ENCODE measurements around the gene TMED10. TPM values are rescaled to one million over a fixed set of nuclear protein-coding genes. Genes with fewer than 3 reads are reported as not detected.

Gene TMED10
- total RNA-seq, 1 donor: 306 TPM

DNA sequence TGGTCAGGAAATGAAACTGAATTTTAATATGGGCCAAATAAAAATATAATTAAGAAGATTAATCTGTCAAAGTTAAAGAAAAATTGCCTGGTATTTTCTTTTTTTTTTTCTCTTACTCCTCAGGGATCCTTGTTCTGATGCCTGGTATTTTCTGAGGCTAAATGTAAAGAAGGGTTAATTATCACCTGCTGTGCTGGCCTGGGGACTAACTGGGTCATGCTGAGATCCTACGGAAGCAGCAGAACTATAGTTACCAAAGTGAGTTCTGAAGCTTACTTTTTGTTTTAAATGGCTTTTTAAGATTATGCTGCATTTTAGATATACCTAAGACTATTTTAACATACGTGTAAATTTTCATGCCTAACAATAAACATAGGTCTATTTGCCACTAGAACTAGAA, 83.7 kb downstream of the TMED10 start:
- H3K36me3 ChIP-seq (ENCODE audit: insufficient read depth, low read length): peaks cover 61% of the 10 kb centered on the region

DNA sequence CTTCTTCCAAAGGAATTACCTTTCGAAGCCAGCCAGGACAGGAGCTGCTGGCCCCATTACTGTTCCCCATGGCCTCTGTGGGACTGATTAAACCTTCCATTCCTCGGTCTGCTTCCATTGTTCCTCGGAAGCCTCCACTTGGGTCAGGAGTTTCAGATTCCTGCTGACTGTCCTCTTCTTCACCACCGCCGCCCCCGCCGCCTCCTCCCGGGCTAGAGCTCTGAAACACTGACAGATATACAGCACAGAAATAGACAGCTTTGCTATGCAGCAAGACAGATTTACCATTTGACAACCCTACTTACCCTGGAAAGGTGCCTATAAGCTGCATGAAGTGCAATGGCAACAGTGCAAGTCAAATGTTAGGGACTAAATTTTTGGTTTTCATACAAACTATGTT, 85.2 kb downstream of the TMED10 start:
- Histone ChIP-seq H3K36me3 (ENCODE audit: insufficient read depth, low read length) (peaks cover 61% of the 10 kb centered on the region), H3K4me1 (ENCODE audit: insufficient read depth, low read length) (peaks cover 4% of the 10 kb centered on the region), H3K27ac (ENCODE audit: low read depth, low read length) (no peak overlapping the region), H3K27me3 (ENCODE audit: insufficient read depth, low read length) (no peaks in the 10 kb centered on the region), H3K4me3 (ENCODE audit: insufficient read depth, low read length) (no peak overlapping the region), H3K4me2 (ENCODE audit: insufficient read depth, low read length) (no peak overlapping the region), H2AFZ (ENCODE audit: low read length) (no peak overlapping the region), H4K20me1 (ENCODE audit: insufficient read depth, low read length) (no peaks in the 10 kb centered on the region), H3K9me3 (ENCODE audit: low read depth, low read length) (no peaks in the 10 kb centered on the region), H3K79me2 (ENCODE audit: insufficient read depth, low read length) (no peaks in the 10 kb centered on the region)
- DNase-seq (ENCODE audit: insufficient read length, low spot score, missing footprints): no peak
- TF ChIP-seq, protein P1, sequence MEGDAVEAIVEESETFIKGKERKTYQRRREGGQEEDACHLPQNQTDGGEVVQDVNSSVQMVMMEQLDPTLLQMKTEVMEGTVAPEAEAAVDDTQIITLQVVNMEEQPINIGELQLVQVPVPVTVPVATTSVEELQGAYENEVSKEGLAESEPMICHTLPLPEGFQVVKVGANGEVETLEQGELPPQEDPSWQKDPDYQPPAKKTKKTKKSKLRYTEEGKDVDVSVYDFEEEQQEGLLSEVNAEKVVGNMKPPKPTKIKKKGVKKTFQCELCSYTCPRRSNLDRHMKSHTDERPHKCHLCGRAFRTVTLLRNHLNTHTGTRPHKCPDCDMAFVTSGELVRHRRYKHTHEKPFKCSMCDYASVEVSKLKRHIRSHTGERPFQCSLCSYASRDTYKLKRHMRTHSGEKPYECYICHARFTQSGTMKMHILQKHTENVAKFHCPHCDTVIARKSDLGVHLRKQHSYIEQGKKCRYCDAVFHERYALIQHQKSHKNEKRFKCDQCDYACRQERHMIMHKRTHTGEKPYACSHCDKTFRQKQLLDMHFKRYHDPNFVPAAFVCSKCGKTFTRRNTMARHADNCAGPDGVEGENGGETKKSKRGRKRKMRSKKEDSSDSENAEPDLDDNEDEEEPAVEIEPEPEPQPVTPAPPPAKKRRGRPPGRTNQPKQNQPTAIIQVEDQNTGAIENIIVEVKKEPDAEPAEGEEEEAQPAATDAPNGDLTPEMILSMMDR (IDR thresholded peaks at IDR 0.05; ENCODE audit: extremely low read depth, low read depth, low read length): no peak

More for the DNA sequence above, 83.7 kb downstream of the TMED10 start:
- Histone ChIP-seq H4K20me1 (ENCODE audit: insufficient read depth, low read length) (no peaks in the 10 kb centered on the region), H3K4me2 (ENCODE audit: insufficient read depth, low read length) (no peak overlapping the region), H2AFZ (ENCODE audit: low read length) (no peak overlapping the region), H3K27me3 (ENCODE audit: insufficient read depth, low read length) (no peaks in the 10 kb centered on the region), H3K9me3 (ENCODE audit: low read depth, low read length) (no peaks in the 10 kb centered on the region), H3K4me3 (ENCODE audit: insufficient read depth, low read length) (no peak overlapping the region), H3K27ac (ENCODE audit: low read depth, low read length) (no peak overlapping the region), H3K4me1 (ENCODE audit: insufficient read depth, low read length) (peaks cover 4% of the 10 kb centered on the region), H3K79me2 (ENCODE audit: insufficient read depth, low read length) (no peaks in the 10 kb centered on the region)
- TF ChIP-seq, protein P1 (IDR thresholded peaks at IDR 0.05; ENCODE audit: extremely low read depth, low read depth, low read length): no peak
- no peak for DNase-seq (ENCODE audit: insufficient read length, low spot score, missing footprints)

DNA sequence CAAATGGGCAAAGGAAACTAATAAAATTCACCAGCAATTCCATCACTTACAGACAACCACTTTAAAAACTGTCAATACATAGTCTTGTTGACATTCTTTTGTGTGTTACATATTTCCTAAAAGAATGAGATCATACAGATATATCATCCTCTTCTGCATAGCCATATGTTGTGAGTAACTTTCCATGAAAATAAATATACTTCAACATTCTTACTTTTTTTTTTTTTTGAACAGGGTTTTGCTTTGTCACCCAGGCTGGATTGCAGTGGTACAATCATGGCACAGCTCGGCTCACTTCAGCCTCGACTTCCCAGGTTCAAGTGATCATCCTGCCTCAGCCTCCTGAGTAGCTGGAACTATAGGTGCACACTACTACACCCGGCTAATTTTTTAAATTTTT, 86.1 kb downstream of the TMED10 start:
- Histone ChIP-seq H3K27ac (ENCODE audit: low read depth, low read length) (no peak overlapping the region), H2AFZ (ENCODE audit: low read length) (no peak overlapping the region), H3K4me1 (ENCODE audit: insufficient read depth, low read length) (peaks cover 4% of the 10 kb centered on the region), H3K27me3 (ENCODE audit: insufficient read depth, low read length) (no peaks in the 10 kb centered on the region), H4K20me1 (ENCODE audit: insufficient read depth, low read length) (no peaks in the 10 kb centered on the region), H3K9me3 (ENCODE audit: low read depth, low read length) (no peaks in the 10 kb centered on the region), H3K36me3 (ENCODE audit: insufficient read depth, low read length) (peaks cover 66% of the 10 kb centered on the region), H3K4me3 (ENCODE audit: insufficient read depth, low read length) (no peak overlapping the region), H3K4me2 (ENCODE audit: insufficient read depth, low read length) (no peak overlapping the region), H3K79me2 (ENCODE audit: insufficient read depth, low read length) (no peaks in the 10 kb centered on the region)
- no peak for DNase-seq (ENCODE audit: insufficient read length, low spot score, missing footprints)
- TF ChIP-seq, protein P1 (IDR thresholded peaks at IDR 0.05; ENCODE audit: extremely low read depth, low read depth, low read length): no peak

DNA sequence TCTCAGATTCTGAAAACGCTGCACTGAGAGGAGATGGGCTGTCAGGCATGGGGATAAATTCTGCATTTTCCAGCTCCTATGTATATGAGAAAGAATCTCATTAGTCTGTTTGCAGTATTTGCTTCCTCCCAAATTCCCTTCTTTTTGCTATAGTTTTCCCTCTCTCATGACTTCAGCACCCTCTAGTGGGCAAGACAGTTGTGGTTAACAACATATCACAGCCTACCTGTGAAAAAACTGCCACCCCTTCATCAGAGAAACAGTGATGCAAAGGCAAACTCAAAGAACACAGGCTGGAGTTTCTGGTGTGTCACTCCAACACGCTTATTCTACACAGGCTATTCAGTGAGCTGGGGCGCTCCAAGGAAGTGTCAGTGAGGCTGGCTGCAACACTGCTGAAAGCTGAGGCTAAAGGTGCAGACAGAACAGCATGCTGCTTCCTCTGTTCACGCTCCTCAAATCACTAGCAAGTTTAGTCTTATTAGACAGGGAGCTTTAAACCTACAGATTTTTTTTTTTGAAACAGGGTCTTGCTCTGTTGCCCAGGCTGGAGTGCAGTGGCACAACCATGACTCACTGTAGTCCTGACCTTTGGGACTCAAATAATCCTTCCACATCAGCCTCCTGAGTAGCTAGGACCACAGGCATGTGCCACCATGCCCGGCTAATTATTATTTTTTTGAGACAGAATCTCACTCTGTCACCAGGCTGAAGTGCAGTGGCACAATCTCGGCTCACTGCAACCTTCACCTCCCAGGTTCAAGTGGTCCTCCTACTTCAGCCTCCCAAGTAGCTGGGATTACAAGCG, 87.6 kb downstream of the TMED10 start:
- H3K27me3 ChIP-seq (ENCODE audit: insufficient read depth, low read length): no peaks in the 10 kb centered on the region
- H2AFZ ChIP-seq (ENCODE audit: low read length): no peak overlapping the region
- no peaks in the 10 kb centered on the region for H4K20me1 ChIP-seq (ENCODE audit: insufficient read depth, low read length)
- no peaks in the 10 kb centered on the region for H3K4me1 ChIP-seq (ENCODE audit: insufficient read depth, low read length)
- no peak overlapping the region for H3K4me2 ChIP-seq (ENCODE audit: insufficient read depth, low read length)
- DNase-seq (ENCODE audit: insufficient read length, low spot score, missing footprints): peak; percentile 84
- H3K27ac ChIP-seq (ENCODE audit: low read depth, low read length): no peak overlapping the region
- H3K79me2 ChIP-seq (ENCODE audit: insufficient read depth, low read length): no peaks in the 10 kb centered on the region
- H3K9me3 ChIP-seq (ENCODE audit: low read depth, low read length): no peaks in the 10 kb centered on the region
- no peak overlapping the region for H3K4me3 ChIP-seq (ENCODE audit: insufficient read depth, low read length)
- TF ChIP-seq, protein P1 (IDR thresholded peaks at IDR 0.05; ENCODE audit: extremely low read depth, low read depth, low read length): peak; percentile 80
- H3K36me3 ChIP-seq (ENCODE audit: insufficient read depth, low read length): peaks cover 65% of the 10 kb centered on the region

Measured in osteoblast (primary cell).